GM18951 (cell line): ENCODE measurements around the gene C1QTNF8.

ENCODE experiments used
- POLR2A ChIP-seq: IDR thresholded peaks from 4 replicates; pipeline ENCODE4 v1.6.1; 2011; ENCODE audit warnings: mild to moderate bottlenecking; ENCODE audit not compliant: insufficient read length, insufficient read depth; ENCODE audit errors: extremely low read depth
- in situ Hi-C: fragments of 300-500 bp; cut with MboI; formaldehyde crosslinking; loops from one replicate; pipeline ENCODE4 v1.12.0; 2022; ENCODE audit warnings: low sequenced_read_pairs, mixed read lengths, inconsistent platforms; ENCODE audit not compliant: unreplicated experiment

Gene C1QTNF8

GRCh38 chr16:1079341-1079740 is 16.7 kb downstream of the C1QTNF8 start:
- in situ Hi-C loops: no loop called here
- TF ChIP-seq POLR2A: no peak

GRCh38 chr16:1078579-1079021 is 17.4 kb downstream of the C1QTNF8 start:
- in situ Hi-C loops: no loop called here
- TF ChIP-seq POLR2A: no peak

- no peak for TF ChIP-seq POLR2A
- in situ Hi-C loops: no loop called here
These were observed 18.0 kb downstream of the C1QTNF8 start for GRCh38 chr16:1077877-1078578.

GRCh38 chr16:1076801-1077576 is 19.1 kb downstream of the C1QTNF8 start:
- in situ Hi-C loops: no loop called here
- no peak for TF ChIP-seq POLR2A

GRCh38 chr16:1075546-1075945 is 20.5 kb downstream of the C1QTNF8 start:
- in situ Hi-C loops: no loop called here
- no peak for TF ChIP-seq POLR2A

- in situ Hi-C loops: loop anchor here (25.0 kb wide), 1 partner anchor 237 kb away; no protein-coding TSS in a partner anchor
- TF ChIP-seq POLR2A: no peak
These were observed 21.7 kb downstream of the C1QTNF8 start for GRCh38 chr16:1074379-1074649.

- in situ Hi-C loops: loop anchor here (25.0 kb wide), 1 partner anchor 236 kb away; no protein-coding TSS in a partner anchor
- TF ChIP-seq POLR2A: no peak
These were observed 22.3 kb downstream of the C1QTNF8 start for GRCh38 chr16:1073566-1074378.

GRCh38 chr16:1073262-1073558 is 22.8 kb downstream of the C1QTNF8 start:
- no peak for TF ChIP-seq POLR2A
- in situ Hi-C loops: loop anchor here (25.0 kb wide), 1 partner anchor 236 kb away; no protein-coding TSS in a partner anchor

- in situ Hi-C loops: loop anchor here (25.0 kb wide), 1 partner anchor 235 kb away; no protein-coding TSS in a partner anchor
- TF ChIP-seq POLR2A: no peak
These were observed 23.4 kb downstream of the C1QTNF8 start, which contains the start of gene SSTR5 for GRCh38 chr16:1072526-1073261. TSS of gene SSTR5 (plus strand) at chr16:1072747. CDS start at chr16:1078869, 6,122 bp downstream.

GRCh38 chr16:1071561-1072225 is 24.4 kb downstream of the C1QTNF8 start:
- in situ Hi-C loops: loop anchor here (25.0 kb wide), 1 partner anchor 234 kb away; no protein-coding TSS in a partner anchor
- no peak for TF ChIP-seq POLR2A

- in situ Hi-C loops: loop anchor here (25.0 kb wide), 1 partner anchor 234 kb away; no protein-coding TSS in a partner anchor
- no peak for TF ChIP-seq POLR2A
These were observed 25.1 kb downstream of the C1QTNF8 start for GRCh38 chr16:1070864-1071408.

- in situ Hi-C loops: loop anchor here (25.0 kb wide), 1 partner anchor 233 kb away; no protein-coding TSS in a partner anchor
- no peak for TF ChIP-seq POLR2A
These were observed 25.8 kb downstream of the C1QTNF8 start for GRCh38 chr16:1070084-1070863.
